ENCODE measurements around the gene PHC1.
"Not testable (repeated sequence)": the region's sequence is repeated elsewhere in the genome, so short reads cannot be mapped to it uniquely, and the experiment has no call there.

PHC1 gene

DNA sequence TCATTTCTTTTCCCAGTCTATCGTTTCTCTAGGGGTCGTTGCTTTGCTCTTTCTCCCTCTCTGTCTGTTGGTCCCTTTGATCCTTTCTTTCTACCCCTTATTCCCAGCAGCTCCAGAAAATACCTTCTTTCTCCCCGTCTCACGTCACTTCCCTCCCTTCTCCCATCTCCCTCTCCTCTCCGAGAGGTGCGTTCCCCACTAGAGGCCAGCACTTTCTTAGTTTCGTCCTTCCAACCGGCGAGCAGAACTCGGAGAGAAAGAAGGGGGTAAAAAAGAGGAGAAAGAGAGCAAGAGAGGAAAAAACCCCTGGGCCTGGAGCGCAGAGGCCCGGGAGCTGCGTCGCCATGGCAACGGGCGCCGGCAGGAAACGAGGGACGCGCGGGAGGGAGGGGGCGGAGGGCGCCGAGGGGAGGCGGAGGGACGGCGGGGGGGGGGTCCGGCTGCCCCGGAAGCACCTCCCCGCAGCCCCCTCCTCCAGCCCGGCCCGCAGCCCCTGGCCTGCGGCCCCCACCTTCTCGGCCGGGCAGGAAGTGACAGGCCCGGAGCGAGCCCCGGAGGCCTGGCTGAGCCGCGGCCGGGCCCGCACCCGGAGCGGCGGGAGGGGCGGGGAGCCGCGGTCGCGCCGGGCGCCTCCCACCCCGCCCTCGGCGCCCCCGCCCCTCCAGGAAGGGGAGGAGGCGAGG is at the start of gene PHC1:
Gene PHC1 (plus strand): TSS at position 477 of the 683 bp plus-strand sequence. CDS start 3,169 bp downstream, outside the sequence.
- not testable (repeated sequence) for FAIRE-seq

DNA sequence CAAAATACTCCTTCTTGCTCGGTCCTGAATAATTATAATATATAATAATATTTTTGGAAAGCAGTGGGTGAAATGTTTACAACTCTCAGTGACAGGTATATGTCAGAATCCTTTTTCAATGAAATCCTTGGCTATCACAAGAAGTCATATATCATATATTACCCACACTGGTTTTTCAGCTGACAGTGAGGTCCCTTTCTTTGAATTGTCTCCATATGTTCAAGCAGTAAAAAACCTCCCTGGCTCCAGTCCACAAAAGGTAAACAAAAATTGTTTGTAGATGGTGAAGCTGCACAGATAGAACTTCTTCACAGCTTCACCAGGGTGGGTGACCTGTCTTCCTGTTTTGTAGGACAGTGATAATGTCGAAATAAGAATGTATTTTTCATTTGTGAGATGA is 47.9 kb upstream of the PHC1 start:
- no peak for FAIRE-seq

DNA sequence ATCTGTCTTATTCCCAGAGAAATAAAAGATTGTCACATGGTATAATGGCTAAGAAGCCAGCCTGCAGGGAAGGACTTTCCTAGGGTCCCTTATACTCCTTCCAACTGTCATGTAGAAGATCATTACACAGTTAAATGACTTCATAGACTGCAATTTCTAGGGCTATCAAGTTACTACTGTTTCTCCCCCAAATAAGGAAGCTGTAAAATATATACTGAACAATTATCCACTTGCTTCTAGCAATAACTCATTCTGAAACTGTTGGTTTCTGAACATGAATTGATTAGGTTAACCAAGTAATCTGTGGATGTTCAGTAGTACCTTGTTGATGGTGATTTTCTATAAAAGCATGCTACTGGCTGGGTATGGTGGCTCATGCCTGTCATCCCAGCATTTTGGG is 47.3 kb upstream of the PHC1 start:
- FAIRE-seq: no peak

DNA sequence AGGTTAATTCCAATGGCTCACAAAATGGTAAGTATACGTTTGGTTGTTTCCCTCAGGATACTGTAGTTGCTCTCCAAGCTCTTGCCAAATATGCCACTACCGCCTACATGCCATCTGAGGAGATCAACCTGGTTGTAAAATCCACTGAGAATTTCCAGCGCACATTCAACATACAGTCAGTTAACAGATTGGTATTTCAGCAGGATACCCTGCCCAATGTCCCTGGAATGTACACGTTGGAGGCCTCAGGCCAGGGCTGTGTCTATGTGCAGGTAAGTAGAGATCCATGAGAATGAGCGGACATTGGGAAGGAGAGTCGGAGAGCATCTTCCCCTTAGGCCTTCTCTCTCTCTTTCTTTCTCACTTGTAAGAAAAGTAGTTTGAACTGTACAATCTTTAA is 46.5 kb upstream of the PHC1 start:
- FAIRE-seq: no peak

GRCh38 chr12:8870586-8870985 is 43.7 kb upstream of the PHC1 start:
- FAIRE-seq: no peak

DNA sequence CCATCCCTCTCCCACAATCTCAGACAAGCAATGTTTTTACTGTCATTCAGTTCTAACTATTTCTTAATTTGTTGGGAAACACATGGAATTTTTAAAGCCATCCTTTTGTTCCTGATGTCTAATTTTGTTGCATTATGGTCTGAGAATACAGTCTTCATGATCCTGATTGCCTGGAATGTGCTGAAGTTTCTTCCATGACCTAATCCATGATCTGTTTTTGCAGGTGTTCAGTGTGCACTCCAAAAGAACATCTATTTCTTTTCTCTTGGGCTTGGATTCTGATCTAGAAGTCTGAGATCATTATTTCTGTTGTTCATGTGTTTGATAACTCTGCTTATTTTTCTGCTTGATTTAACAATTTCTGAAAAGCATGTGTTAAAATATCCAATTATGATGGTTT is 43.2 kb upstream of the PHC1 start:
- no peak for FAIRE-seq

DNA sequence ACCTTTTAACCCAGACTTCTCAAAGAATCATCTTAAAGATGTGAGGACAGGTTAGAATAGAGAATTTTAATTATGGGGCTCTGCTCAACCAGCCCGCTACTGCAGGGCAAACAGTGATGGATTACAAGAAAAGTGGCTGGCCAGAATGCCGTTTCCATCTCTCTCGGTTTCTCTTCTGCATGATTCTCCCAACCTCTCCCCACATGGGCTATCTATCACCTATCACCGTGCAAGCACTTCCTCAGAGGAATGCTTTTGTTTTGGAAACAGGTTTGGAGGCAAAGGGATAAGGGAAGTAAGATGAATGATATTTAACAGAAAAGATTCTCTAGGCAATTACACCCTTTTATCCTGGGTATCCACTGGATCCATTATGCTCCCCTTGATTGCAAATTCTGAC is 37.4 kb upstream of the PHC1 start:
- no peak for FAIRE-seq

DNA sequence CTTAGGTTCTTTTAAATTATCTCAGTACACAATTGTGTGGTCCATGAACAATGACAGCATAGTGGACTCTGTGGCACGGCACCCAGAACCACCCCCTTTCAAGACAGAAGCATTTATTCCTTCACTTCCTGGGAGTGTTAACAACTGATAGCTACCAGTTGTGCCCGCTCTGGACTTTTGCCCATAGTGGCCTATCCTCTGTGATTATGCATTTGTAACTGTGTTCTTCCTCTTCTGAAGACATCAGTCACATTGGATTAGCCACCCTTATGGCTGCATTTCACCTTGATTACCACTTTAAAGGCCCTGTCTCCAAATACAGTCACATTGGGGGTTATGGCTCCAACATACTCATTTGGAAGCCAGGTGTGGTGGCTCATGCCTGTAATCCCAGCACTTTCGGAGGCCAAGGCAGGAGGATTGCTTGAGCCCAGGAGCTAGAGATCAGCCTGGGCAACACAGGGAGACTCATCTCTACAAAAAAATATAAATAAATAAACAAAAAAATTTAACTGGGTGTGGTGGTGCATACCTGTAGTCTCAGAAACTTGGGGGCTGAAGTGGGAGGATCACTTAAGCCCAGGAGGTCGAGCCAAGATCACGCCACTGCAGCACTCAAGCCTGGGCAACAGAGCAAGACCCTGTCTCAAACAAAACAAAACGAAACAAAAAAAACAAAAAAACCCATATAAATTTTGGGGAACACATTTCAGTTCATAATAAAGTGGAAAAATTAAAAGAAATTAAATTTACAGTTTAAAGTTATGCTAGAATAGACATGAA is 27.6 kb upstream of the PHC1 start:
- no peak for FAIRE-seq

DNA sequence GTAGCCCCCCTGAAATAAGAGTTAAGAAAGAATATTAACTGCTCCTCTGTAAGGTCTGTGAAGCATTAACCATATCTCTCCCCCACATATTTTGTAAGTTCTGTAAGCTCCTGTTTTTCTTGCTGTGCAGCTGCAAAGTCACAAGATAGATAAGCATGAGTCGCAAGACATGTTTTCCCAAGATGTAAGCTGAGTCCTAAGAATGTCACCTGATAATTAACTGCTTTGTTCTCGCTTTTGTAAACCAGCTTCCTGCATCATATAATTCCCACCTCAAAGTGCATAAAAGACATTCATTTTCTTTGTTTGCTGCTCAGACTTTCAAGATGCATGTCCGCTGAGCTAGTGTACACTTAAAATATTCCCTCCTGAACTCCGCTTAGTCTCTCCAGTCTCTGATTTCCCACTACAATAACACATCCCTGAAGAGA is 27.0 kb upstream of the PHC1 start:
- FAIRE-seq: no peak

GRCh38 chr12:8890313-8891085 is 23.8 kb upstream of the PHC1 start:
- no peak for FAIRE-seq

DNA sequence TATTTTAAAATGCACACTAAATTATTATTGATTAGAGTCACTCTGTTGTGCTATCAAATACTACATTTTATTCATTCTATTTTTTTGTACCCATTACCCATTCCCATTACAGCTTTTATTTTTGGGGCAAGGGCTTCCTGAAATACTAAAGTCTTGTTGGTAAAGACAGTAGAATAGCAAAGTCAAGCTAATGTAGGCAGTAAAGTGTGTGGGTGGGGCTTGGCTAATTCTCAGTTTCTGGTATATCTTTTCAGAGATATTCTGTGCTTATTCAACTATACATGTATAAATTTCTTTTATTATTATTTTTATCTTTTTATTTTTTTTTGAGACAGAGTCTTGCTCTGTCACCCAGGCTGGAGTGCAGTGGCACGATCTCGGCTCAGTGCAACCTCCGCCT is 22.3 kb upstream of the PHC1 start:
- FAIRE-seq: no peak

DNA sequence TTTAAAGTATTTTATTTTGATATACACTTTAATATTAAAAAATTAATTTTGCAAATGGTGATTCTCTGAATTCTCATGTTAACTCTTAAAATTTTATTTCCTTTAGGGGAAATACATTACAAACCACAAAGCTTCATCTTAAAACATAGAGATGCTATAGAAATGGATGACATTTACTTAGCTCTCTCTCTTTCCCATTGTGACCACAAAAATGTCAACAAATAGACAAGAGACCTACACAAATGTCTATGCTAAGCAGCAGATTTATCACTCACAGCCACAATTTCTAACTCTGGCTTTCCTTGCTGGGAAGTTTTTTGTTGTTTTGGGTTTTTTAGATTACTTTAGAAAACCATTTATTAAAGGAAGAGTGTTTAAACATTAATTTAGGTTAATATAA is 19.9 kb upstream of the PHC1 start:
- no peak for FAIRE-seq

DNA sequence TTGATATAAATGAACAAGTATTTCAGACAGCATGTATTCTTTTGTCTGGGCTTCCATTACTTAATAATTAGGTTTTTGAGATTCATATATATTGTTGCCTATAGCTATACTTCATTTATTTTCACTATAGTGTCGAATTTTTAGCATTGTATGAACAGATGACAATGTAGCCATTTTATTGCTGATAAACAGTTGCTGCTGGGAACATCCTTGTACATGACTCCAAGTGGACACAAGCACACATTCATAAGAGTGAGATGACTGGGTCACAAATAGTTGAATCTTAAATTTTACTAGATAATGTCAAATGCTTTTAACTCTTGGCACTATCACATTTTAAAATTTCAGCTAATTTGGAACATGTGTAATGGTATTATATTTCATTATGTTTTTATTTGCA is 19.3 kb upstream of the PHC1 start:
- no peak for FAIRE-seq

DNA sequence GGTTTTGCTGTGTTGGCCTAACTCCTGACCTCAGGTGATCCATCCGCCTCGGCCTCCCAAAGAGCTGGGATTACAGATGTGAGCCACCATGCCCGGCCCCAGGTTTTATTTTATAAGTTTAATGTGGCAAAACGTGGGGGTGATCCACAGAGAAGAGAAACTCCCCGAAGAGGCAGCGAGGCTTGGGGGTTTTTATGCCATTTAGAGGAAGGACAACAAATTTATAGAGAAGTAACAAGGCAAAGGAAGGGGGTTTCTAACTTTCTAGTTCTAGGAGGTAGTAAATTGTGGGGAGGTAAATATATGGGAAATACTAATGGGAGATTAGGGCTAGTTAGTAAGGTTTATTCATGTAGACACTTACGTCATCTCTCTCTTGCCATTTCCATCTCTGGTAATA is 17.2 kb upstream of the PHC1 start:
- FAIRE-seq: no peak

GRCh38 chr12:8899830-8900229 is 14.5 kb upstream of the PHC1 start:
- FAIRE-seq: no peak

GRCh38 chr12:8902703-8903102 is 11.6 kb upstream of the PHC1 start:
- FAIRE-seq: not testable (repeated sequence)

- FAIRE-seq: no peak
Measured at GRCh38 chr12:8903646-8904045, 10.7 kb upstream of the PHC1 start.

DNA sequence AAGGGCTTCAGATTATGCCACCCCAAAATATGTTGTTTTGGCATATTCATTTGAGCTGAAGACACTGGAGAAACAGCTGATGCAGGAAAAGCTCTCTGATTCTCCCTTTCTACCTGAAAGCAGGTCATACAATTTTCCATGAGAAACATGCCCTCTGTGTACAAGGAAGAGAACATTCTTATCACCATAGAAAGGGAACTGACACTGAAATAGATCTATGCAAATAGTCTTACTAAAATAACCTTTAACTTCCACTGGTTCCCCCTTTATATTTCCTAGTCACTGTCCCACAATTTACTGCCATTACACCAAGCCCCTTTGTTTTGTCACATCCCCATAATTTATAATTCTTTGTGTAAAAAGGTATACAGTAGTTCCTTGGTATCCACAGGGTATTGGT is 9.6 kb upstream of the PHC1 start:
- FAIRE-seq: no peak

GRCh38 chr12:8905546-8905945 is 8.8 kb upstream of the PHC1 start:
- FAIRE-seq: no peak

- FAIRE-seq: no peak
Measured at GRCh38 chr12:8906266-8907180, 7.8 kb upstream of the PHC1 start.

DNA sequence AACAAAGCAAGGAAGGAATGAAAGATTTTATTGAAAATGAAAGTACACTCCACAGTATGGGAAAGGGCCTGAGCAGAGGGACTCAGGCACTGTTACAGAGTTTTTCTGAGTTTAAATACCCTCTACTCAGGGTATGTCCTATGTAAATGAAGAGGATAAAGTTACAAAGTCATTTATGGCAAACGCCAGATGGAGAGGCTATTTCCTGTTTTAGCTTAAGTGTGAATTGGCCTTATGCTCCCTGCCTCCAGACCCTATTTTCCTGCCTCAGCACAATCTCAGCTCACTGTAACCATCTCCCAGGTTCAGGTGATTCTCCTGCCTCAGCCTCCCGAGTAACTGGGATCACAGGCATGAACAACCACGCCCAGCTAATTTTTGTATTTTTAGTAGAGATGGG is 6.8 kb upstream of the PHC1 start:
- no peak for FAIRE-seq

DNA sequence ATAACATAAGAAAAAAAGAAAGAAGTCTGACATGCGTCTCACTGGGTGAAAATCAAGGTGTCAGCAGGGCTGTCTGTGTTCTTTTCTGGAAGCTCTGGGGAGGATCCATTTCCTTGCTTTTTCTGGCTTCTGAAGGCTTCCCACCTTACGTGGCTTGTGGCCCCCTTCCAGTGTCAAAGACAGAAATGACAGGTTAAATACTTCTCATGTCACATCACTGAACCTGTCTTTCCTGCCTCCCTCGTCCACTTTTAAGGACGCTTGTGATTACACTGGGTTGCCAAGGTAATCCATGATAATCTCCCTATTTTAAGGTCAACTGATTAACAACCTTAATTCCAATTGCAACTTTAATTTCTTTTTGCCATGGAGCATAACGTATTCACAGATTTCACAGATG is 4.6 kb upstream of the PHC1 start:
- FAIRE-seq: no peak

Data from colon (tissue), 2 donors.